ENCODE results near the gene AQP1. TPM values are rescaled to one million over a fixed set of nuclear protein-coding genes. Genes with fewer than 3 reads are reported as not detected.

The AQP1 gene
- total RNA-seq, result under 1 TPM in 1 of 2 experiments, not detected in 1; 0.23 TPM

GRCh38 chr7:30911561-30911969 is at the start of gene AQP1:
TSS of gene AQP1 (plus strand) at chr7:30911853. CDS start at chr7:30911910, 57 bp downstream.
- no peaks in the 10 kb centered on the region for H3K9me3 Mint-ChIP-seq
- H3K36me3 Mint-ChIP-seq, result no peaks in the 10 kb centered on the region
- no peak within 1 kb of the TSS for H3K4me3 Mint-ChIP-seq
- no peak within 1 kb of the TSS for H3K27ac Mint-ChIP-seq
- no peak for ATAC-seq (ENCODE audit: low read depth)
- peaks cover 2% of the 10 kb centered on the region for H3K27me3 Mint-ChIP-seq
- peaks cover 1% of the 10 kb centered on the region for H3K4me1 Mint-ChIP-seq
- no peak for DNase-seq
- POLR2A ChIA-PET, result no interaction called here

GRCh38 chr7:30862995-30863705 is 48.5 kb upstream of the AQP1 start:
- H3K27me3 Mint-ChIP-seq, result no peaks in the 10 kb centered on the region
- H3K4me3 Mint-ChIP-seq, result no peak overlapping the region
- H3K4me1 Mint-ChIP-seq, result no peaks in the 10 kb centered on the region
- POLR2A ChIA-PET, result no interaction called here
- DNase-seq (no peak), ATAC-seq (ENCODE audit: low read depth) (no peak)
- no peaks in the 10 kb centered on the region for H3K9me3 Mint-ChIP-seq
- H3K27ac Mint-ChIP-seq, result no peak overlapping the region
- no peaks in the 10 kb centered on the region for H3K36me3 Mint-ChIP-seq

GRCh38 chr7:30863706-30864035 is 48.0 kb upstream of the AQP1 start:
- DNase-seq (no peak), ATAC-seq (ENCODE audit: low read depth) (no peak)
- no peaks in the 10 kb centered on the region for H3K9me3 Mint-ChIP-seq
- POLR2A ChIA-PET, result no interaction called here
- no peak overlapping the region for H3K27ac Mint-ChIP-seq
- no peaks in the 10 kb centered on the region for H3K4me1 Mint-ChIP-seq
- H3K4me3 Mint-ChIP-seq, result no peak overlapping the region
- H3K36me3 Mint-ChIP-seq, result no peaks in the 10 kb centered on the region
- no peaks in the 10 kb centered on the region for H3K27me3 Mint-ChIP-seq

- H3K9me3 Mint-ChIP-seq, result no peaks in the 10 kb centered on the region
- no peak overlapping the region for H3K27ac Mint-ChIP-seq
- no peaks in the 10 kb centered on the region for H3K27me3 Mint-ChIP-seq
- no peaks in the 10 kb centered on the region for H3K36me3 Mint-ChIP-seq
- no peak overlapping the region for H3K4me3 Mint-ChIP-seq
- POLR2A ChIA-PET, result no interaction called here
- DNase-seq, result no peak
- no peaks in the 10 kb centered on the region for H3K4me1 Mint-ChIP-seq
- no peak for ATAC-seq (ENCODE audit: low read depth)
These were observed 47.6 kb upstream of the AQP1 start for GRCh38 chr7:30864101-30864500.

GRCh38 chr7:30865076-30865475 is 46.6 kb upstream of the AQP1 start:
- no peak overlapping the region for H3K27ac Mint-ChIP-seq

GRCh38 chr7:30865821-30866220 is 45.8 kb upstream of the AQP1 start:
- no peaks in the 10 kb centered on the region for H3K4me1 Mint-ChIP-seq
- POLR2A ChIA-PET, result no interaction called here
- H3K27me3 Mint-ChIP-seq, result no peaks in the 10 kb centered on the region
- DNase-seq, result no peak
- H3K27ac Mint-ChIP-seq, result no peak overlapping the region
- H3K36me3 Mint-ChIP-seq, result no peaks in the 10 kb centered on the region
- no peak overlapping the region for H3K4me3 Mint-ChIP-seq
- no peak for ATAC-seq (ENCODE audit: low read depth)
- no peaks in the 10 kb centered on the region for H3K9me3 Mint-ChIP-seq

More at GRCh38 chr7:30865076-30865475, 46.6 kb upstream of the AQP1 start:
- no peaks in the 10 kb centered on the region for H3K4me1 Mint-ChIP-seq
- H3K36me3 Mint-ChIP-seq, result no peaks in the 10 kb centered on the region
- H3K4me3 Mint-ChIP-seq, result no peak overlapping the region
- H3K27me3 Mint-ChIP-seq, result no peaks in the 10 kb centered on the region
- no peak for ATAC-seq (ENCODE audit: low read depth)
- POLR2A ChIA-PET, result no interaction called here
- DNase-seq, result no peak
- no peaks in the 10 kb centered on the region for H3K9me3 Mint-ChIP-seq

- no peak overlapping the region for H3K27ac Mint-ChIP-seq
- no peaks in the 10 kb centered on the region for H3K4me1 Mint-ChIP-seq
- no peaks in the 10 kb centered on the region for H3K27me3 Mint-ChIP-seq
- H3K4me3 Mint-ChIP-seq, result no peak overlapping the region
- H3K36me3 Mint-ChIP-seq, result no peaks in the 10 kb centered on the region
- POLR2A ChIA-PET, result no interaction called here
- no peaks in the 10 kb centered on the region for H3K9me3 Mint-ChIP-seq
- no peak for ATAC-seq (ENCODE audit: low read depth)
- DNase-seq, result no peak
These were observed 44.7 kb upstream of the AQP1 start for GRCh38 chr7:30866939-30867338.

GRCh38 chr7:30867483-30867882 is 44.2 kb upstream of the AQP1 start:
- Mint-ChIP-seq H3K27ac (no peak overlapping the region), H3K9me3 (no peaks in the 10 kb centered on the region), H3K4me3 (no peak overlapping the region), H3K27me3 (no peaks in the 10 kb centered on the region), H3K36me3 (no peaks in the 10 kb centered on the region), H3K4me1 (no peaks in the 10 kb centered on the region)
- DNase-seq (no peak), ATAC-seq (ENCODE audit: low read depth) (no peak)
- POLR2A ChIA-PET, result no interaction called here

- no peak overlapping the region for H3K4me3 Mint-ChIP-seq
- ATAC-seq (ENCODE audit: low read depth) (no peak), DNase-seq (no peak)
- H3K27me3 Mint-ChIP-seq, result no peaks in the 10 kb centered on the region
- no peaks in the 10 kb centered on the region for H3K36me3 Mint-ChIP-seq
- no peak overlapping the region for H3K27ac Mint-ChIP-seq
- H3K9me3 Mint-ChIP-seq, result no peaks in the 10 kb centered on the region
- peaks cover 2% of the 10 kb centered on the region for H3K4me1 Mint-ChIP-seq
- POLR2A ChIA-PET, result no interaction called here
These were observed 41.6 kb upstream of the AQP1 start for GRCh38 chr7:30869794-30870611.

- H3K4me1 Mint-ChIP-seq, result peaks cover 9% of the 10 kb centered on the region
- no peaks in the 10 kb centered on the region for H3K36me3 Mint-ChIP-seq
- H3K27ac Mint-ChIP-seq, result no peak overlapping the region
- no peak for DNase-seq
- POLR2A ChIA-PET, result no interaction called here
- H3K27me3 Mint-ChIP-seq, result no peaks in the 10 kb centered on the region
- no peak overlapping the region for H3K4me3 Mint-ChIP-seq
- H3K9me3 Mint-ChIP-seq, result no peaks in the 10 kb centered on the region
- no peak for ATAC-seq (ENCODE audit: low read depth)
These were observed 40.7 kb upstream of the AQP1 start for GRCh38 chr7:30870821-30871518.

GRCh38 chr7:30871655-30872054 is 40.0 kb upstream of the AQP1 start:
- ATAC-seq (ENCODE audit: low read depth) (no peak), DNase-seq (no peak)
- POLR2A ChIA-PET, result no interaction called here
- Mint-ChIP-seq H3K9me3 (no peaks in the 10 kb centered on the region), H3K27me3 (no peaks in the 10 kb centered on the region), H3K4me3 (no peak overlapping the region), H3K4me1 (peaks cover 15% of the 10 kb centered on the region), H3K36me3 (no peaks in the 10 kb centered on the region), H3K27ac (no peak overlapping the region)

GRCh38 chr7:30873207-30873606 is 38.4 kb upstream of the AQP1 start:
- H3K27ac Mint-ChIP-seq, result no peak overlapping the region
- peaks cover 15% of the 10 kb centered on the region for H3K4me1 Mint-ChIP-seq
- POLR2A ChIA-PET, result no interaction called here
- H3K36me3 Mint-ChIP-seq, result no peaks in the 10 kb centered on the region
- DNase-seq (no peak), ATAC-seq (ENCODE audit: low read depth) (no peak)
- H3K27me3 Mint-ChIP-seq, result no peaks in the 10 kb centered on the region
- no peaks in the 10 kb centered on the region for H3K9me3 Mint-ChIP-seq
- H3K4me3 Mint-ChIP-seq, result no peak overlapping the region

- no peaks in the 10 kb centered on the region for H3K27me3 Mint-ChIP-seq
- peaks cover 15% of the 10 kb centered on the region for H3K4me1 Mint-ChIP-seq
- H3K36me3 Mint-ChIP-seq, result no peaks in the 10 kb centered on the region
- ATAC-seq (ENCODE audit: low read depth) (no peak), DNase-seq (no peak)
- H3K27ac Mint-ChIP-seq, result no peak overlapping the region
- no peak overlapping the region for H3K4me3 Mint-ChIP-seq
- H3K9me3 Mint-ChIP-seq, result no peaks in the 10 kb centered on the region
- POLR2A ChIA-PET, result no interaction called here
These were observed 38.0 kb upstream of the AQP1 start for GRCh38 chr7:30873656-30874055.

Data from activated naive CD8-positive, alpha-beta T cell treated with anti-CD3 and anti-CD28 coated beads, Interleukin-2, amount 10 ng/mL, durations not matched to agents 7 days and 5 days (primary cell).